ENCODE measurements around the gene ACTL6B. TPM values are rescaled to one million over a fixed set of nuclear protein-coding genes. Genes with fewer than 3 reads are reported as not detected.

Gene ACTL6B
- total and polyA plus RNA-seq, 2 of the 13 experiments (the other 11 are each of a cell fraction or from before 2014, with no cell fraction given) = not detected

DNA sequence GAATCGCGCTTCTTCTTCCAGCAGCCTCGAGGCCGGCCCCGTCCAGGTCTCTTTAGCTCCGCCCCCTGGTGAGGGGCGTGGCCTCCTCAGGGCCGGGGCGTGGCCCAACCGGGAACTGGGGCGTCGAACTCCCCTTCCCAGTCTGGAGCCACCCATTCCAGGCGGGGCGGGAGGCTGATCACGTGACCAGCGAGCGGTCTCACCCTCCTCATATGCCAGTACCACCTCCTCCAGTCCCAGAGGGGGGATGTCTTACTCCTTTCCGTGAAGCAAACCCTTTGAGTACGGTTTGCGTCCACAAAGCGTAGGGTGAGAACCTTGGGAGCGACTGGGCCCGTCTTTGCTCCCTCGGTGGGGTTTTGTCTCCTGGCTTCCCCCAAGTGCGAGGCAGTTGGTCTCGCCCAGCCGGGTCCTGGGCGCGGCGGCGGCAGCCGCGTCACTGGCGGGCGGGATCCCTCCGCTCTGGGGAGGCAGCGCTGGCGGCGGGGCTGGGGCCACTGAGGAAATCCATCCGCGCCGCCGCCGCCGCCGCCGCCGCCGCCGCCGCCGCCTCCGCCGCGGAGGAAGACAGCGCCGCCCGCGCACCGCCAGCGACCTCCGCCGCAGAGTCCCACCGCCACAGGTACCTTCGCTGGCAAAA lies 17.2 kb upstream of the ACTL6B start, which contains the start of gene GNB2 (continued):
- TF ChIP-seq, protein P1, sequence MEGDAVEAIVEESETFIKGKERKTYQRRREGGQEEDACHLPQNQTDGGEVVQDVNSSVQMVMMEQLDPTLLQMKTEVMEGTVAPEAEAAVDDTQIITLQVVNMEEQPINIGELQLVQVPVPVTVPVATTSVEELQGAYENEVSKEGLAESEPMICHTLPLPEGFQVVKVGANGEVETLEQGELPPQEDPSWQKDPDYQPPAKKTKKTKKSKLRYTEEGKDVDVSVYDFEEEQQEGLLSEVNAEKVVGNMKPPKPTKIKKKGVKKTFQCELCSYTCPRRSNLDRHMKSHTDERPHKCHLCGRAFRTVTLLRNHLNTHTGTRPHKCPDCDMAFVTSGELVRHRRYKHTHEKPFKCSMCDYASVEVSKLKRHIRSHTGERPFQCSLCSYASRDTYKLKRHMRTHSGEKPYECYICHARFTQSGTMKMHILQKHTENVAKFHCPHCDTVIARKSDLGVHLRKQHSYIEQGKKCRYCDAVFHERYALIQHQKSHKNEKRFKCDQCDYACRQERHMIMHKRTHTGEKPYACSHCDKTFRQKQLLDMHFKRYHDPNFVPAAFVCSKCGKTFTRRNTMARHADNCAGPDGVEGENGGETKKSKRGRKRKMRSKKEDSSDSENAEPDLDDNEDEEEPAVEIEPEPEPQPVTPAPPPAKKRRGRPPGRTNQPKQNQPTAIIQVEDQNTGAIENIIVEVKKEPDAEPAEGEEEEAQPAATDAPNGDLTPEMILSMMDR (CRISPR knock-in tag; IDR thresholded peaks at IDR 0.05) = no peak
- TF ChIP-seq, protein P2, sequence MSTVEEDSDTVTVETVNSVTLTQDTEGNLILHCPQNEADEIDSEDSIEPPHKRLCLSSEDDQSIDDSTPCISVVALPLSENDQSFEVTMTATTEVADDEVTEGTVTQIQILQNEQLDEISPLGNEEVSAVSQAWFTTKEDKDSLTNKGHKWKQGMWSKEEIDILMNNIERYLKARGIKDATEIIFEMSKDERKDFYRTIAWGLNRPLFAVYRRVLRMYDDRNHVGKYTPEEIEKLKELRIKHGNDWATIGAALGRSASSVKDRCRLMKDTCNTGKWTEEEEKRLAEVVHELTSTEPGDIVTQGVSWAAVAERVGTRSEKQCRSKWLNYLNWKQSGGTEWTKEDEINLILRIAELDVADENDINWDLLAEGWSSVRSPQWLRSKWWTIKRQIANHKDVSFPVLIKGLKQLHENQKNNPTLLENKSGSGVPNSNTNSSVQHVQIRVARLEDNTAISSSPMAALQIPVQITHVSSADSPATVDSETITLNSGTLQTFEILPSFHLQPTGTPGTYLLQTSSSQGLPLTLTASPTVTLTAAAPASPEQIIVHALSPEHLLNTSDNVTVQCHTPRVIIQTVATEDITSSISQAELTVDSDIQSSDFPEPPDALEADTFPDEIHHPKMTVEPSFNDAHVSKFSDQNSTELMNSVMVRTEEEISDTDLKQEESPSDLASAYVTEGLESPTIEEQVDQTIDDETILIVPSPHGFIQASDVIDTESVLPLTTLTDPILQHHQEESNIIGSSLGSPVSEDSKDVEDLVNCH (CRISPR knock-in tag; IDR thresholded peaks at IDR 0.05) = no peak
- TF ChIP-seq, protein P3, sequence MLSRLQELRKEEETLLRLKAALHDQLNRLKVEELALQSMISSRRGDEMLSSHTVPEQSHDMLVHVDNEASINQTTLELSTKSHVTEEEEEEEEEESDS (CRISPR knock-in tag; IDR thresholded peaks at IDR 0.05; ENCODE audit: borderline replicate concordance) = no peak
- no peak for TF ChIP-seq ZFYVE20 (CRISPR knock-in tag; IDR thresholded peaks at IDR 0.05; ENCODE audit: borderline replicate concordance, low read depth)
- TF ChIP-seq CENPT (CRISPR knock-in tag; IDR thresholded peaks at IDR 0.05; ENCODE audit: low read depth) = no peak
- no peak for TF ChIP-seq ARID2 (CRISPR knock-in tag; IDR thresholded peaks at IDR 0.05; ENCODE audit: borderline replicate concordance)
- peak; percentile 68; the same call in 2 of the 3 replicates for TF ChIP-seq MXI1 (IDR thresholded peaks at IDR 0.05; ENCODE audit: borderline replicate concordance, low read depth, low read length)
- no peak for TF ChIP-seq SNRNP70 (IDR thresholded peaks at IDR 0.05; ENCODE audit: low read depth, low read length)
- peak; percentile 34; the same call in 1 of the 2 replicates for TF ChIP-seq HOXD1 (CRISPR knock-in tag; IDR thresholded peaks at IDR 0.05)
- TF ChIP-seq, protein P4, sequence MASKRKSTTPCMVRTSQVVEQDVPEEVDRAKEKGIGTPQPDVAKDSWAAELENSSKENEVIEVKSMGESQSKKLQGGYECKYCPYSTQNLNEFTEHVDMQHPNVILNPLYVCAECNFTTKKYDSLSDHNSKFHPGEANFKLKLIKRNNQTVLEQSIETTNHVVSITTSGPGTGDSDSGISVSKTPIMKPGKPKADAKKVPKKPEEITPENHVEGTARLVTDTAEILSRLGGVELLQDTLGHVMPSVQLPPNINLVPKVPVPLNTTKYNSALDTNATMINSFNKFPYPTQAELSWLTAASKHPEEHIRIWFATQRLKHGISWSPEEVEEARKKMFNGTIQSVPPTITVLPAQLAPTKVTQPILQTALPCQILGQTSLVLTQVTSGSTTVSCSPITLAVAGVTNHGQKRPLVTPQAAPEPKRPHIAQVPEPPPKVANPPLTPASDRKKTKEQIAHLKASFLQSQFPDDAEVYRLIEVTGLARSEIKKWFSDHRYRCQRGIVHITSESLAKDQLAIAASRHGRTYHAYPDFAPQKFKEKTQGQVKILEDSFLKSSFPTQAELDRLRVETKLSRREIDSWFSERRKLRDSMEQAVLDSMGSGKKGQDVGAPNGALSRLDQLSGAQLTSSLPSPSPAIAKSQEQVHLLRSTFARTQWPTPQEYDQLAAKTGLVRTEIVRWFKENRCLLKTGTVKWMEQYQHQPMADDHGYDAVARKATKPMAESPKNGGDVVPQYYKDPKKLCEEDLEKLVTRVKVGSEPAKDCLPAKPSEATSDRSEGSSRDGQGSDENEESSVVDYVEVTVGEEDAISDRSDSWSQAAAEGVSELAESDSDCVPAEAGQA (IDR thresholded peaks at IDR 0.05; ENCODE audit: low read depth) = 0 out of 2 replicates have a peak, but pooled peaks have one; percentile 16
- TF ChIP-seq, protein P4 (CRISPR knock-in tag; IDR thresholded peaks at IDR 0.05; ENCODE audit: borderline replicate concordance) = no peak
- TF ChIP-seq RAD21 (CRISPR knock-in tag; IDR thresholded peaks at IDR 0.05) = peak; percentile 73
- TF ChIP-seq, protein P5, sequence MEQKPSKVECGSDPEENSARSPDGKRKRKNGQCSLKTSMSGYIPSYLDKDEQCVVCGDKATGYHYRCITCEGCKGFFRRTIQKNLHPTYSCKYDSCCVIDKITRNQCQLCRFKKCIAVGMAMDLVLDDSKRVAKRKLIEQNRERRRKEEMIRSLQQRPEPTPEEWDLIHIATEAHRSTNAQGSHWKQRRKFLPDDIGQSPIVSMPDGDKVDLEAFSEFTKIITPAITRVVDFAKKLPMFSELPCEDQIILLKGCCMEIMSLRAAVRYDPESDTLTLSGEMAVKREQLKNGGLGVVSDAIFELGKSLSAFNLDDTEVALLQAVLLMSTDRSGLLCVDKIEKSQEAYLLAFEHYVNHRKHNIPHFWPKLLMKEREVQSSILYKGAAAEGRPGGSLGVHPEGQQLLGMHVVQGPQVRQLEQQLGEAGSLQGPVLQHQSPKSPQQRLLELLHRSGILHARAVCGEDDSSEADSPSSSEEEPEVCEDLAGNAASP (CRISPR knock-in tag; IDR thresholded peaks at IDR 0.05; ENCODE audit: borderline replicate concordance) = no peak; the same call in 1 of the 2 replicates
- no peak for TF ChIP-seq NFYC (CRISPR knock-in tag; IDR thresholded peaks at IDR 0.05)
- 0 out of 2 replicates have a peak, but pooled peaks have one; percentile 45 for TF ChIP-seq ZNF335 (CRISPR knock-in tag; IDR thresholded peaks at IDR 0.05)
- TF ChIP-seq SP4 (CRISPR knock-in tag; IDR thresholded peaks at IDR 0.05) = peak; percentile 94
- TF ChIP-seq PHF8 (CRISPR knock-in tag; IDR thresholded peaks at IDR 0.05) = peak; percentile 58
- no peak for TF ChIP-seq JUN (CRISPR knock-in tag; IDR thresholded peaks at IDR 0.05)
